GM12873 (cell line): ENCODE results near the gene TPD52L2.
A peak's percentile ranks its signal among the peaks of the same experiment; 100 is the strongest.

Experiments used
- TF ChIP-seq, protein P1 (sequence below): IDR thresholded peaks from 2 replicates; pipeline ENCODE4 v1.5.1; 2012; ENCODE audit warnings: low read depth, mild to moderate bottlenecking, moderate library complexity, low read length, control low read depth; ENCODE audit not compliant: insufficient read depth; ENCODE audit errors: missing control alignments

Gene TPD52L2

GRCh38 chr20:63886921-63887320 lies 21.9 kb downstream of the TPD52L2 start:
- TF ChIP-seq, protein P1, sequence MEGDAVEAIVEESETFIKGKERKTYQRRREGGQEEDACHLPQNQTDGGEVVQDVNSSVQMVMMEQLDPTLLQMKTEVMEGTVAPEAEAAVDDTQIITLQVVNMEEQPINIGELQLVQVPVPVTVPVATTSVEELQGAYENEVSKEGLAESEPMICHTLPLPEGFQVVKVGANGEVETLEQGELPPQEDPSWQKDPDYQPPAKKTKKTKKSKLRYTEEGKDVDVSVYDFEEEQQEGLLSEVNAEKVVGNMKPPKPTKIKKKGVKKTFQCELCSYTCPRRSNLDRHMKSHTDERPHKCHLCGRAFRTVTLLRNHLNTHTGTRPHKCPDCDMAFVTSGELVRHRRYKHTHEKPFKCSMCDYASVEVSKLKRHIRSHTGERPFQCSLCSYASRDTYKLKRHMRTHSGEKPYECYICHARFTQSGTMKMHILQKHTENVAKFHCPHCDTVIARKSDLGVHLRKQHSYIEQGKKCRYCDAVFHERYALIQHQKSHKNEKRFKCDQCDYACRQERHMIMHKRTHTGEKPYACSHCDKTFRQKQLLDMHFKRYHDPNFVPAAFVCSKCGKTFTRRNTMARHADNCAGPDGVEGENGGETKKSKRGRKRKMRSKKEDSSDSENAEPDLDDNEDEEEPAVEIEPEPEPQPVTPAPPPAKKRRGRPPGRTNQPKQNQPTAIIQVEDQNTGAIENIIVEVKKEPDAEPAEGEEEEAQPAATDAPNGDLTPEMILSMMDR, result no peak

GRCh38 chr20:63889241-63890200 lies 24.5 kb downstream of the TPD52L2 start:
- TF ChIP-seq, protein P1, result no peak

- TF ChIP-seq, protein P1, result no peak
Measured at GRCh38 chr20:63890201-63890576, 25.1 kb downstream of the TPD52L2 start.

DNA sequence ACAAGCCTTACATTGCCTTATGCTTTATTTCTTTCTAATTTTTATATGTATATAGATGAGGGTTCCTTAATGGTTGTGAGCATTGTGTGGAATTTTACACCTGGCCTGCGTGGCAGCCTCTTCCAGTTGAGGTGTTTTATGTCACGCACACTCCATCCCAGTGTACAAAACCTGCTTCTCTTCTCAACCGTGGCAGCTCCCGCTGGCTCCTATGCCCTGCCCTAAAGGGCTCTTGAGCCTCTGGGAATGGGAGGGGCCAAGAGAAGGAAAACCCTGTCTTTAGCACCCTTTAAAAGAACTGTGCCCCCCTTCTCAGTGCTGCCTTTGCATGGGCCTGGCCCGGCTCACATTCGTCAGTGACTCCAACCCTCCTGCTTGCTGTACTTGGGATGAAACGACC lies 25.5 kb downstream of the TPD52L2 start:
- TF ChIP-seq, protein P1, result no peak

DNA sequence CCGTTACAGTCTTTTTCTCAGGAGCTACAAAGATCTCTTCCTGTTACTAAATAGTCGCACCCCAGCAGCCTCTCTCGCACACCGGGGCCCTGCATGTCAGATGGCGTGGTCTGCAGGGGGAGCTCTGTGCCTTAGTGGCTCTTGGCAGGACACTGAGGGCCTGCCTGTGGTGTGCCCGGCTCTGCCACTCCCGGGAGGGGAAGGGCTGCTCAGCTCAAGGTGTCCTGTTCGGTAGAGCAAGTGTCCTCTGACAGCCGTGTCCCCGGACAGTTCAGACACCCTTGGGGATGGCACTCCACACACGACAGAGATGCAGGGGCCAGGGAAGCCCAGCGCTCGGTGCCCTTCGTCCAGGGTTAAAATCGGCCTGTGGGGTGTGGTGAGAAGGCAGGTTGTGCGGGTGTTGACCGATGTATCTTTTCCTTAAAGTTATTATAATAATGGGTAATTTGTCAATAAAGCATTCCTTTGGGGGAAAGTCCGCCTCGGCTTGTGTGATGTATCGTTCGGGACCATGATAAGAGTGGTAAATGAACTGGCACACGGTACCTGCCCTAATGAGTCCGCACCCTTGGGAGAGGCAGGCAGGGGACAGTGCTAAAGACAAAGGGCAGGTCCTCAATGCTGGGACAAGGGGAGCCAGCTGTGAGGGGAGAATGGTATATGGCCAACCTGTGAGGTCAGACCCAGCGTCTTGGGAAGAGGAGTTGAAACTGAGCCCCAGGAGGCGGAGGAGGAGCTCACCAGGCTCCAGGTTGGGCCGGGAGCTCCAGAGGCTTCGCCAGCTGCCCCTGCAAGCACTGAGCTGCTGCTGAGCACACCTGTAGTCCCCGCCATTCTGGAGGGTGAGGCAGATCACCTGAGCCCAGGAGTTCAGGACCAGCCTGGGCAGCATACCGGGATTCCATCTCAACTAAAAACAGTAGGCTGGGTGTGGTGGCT lies 26.3 kb downstream of the TPD52L2 start:
- TF ChIP-seq, protein P1, result peak; percentile 3

GRCh38 chr20:63892402-63892801 lies 27.3 kb downstream of the TPD52L2 start:
- TF ChIP-seq, protein P1, result no peak

DNA sequence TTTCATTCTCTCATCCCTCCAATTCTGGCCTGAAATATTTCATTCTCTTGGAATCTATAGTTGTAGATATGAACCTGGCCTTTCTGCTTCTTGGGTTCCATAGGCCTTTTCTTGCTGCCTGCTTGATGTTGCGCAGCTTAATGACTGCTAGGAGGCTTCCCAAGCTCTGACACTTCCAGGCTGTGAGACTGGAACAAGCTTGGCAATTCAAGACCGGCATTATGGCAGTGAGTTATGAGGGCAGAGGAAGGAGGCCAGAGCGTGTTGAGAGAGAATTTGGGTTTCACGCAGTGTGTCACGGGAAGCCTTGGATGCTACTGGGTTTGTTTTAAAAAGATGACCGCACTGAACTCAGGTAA lies 28.9 kb downstream of the TPD52L2 start:
- TF ChIP-seq, protein P1, result no peak
